Cardiac muscle cell (in vitro differentiated cells and primary cell): Measurements from ENCODE around the gene C2CD4C. TPM values are rescaled to one million over a fixed set of nuclear protein-coding genes. Genes with fewer than 3 reads are reported as not detected.
A peak's percentile ranks its signal among the peaks of the same experiment; 100 is the strongest.

Experiments
- DNase-seq, 2 donors: peaks; one replicate each; pipeline versions ENCODE4 v3.0.0 to v3.0.0-alpha.2; 2010 to 2017; ENCODE audit warnings: low read depth in 1 of 2, low spot score in 1 of 2
- H3K27ac ChIP-seq: fragments of 200-600 bp; sonication (generic); 2 replicates; pipeline ENCODE4 v1.5.1; 2016
- H3K27me3 ChIP-seq: fragments of 200-600 bp; sonication (generic); 2 replicates; pipeline ENCODE4 v1.6.0; 2016; ENCODE audit warnings: control low read depth
- H3K36me3 ChIP-seq: fragments of 200-600 bp; sonication (generic); 2 replicates; pipeline ENCODE4 v1.5.1; 2016; ENCODE audit warnings: control low read depth
- H3K4me1 ChIP-seq: fragments of 200-600 bp; sonication (generic); 2 replicates; pipeline ENCODE4 v1.8.1; 2017; ENCODE audit warnings: low read depth, mild to moderate bottlenecking, mixed run types
- H3K4me3 ChIP-seq: fragments of 200-600 bp; sonication (generic); 2 replicates; pipeline ENCODE4 v1.5.1; 2016; ENCODE audit warnings: mild to moderate bottlenecking
- H3K9me3 ChIP-seq: fragments of 200-600 bp; sonication (generic); 2 replicates; pipeline ENCODE4 v1.5.1; 2017; ENCODE audit warnings: low read depth, mild to moderate bottlenecking, control low read depth
- polyA plus RNA-seq: library from polyadenylated mRNA; unstranded; fragments of >200 nt; fragmentation: Nextera tagmentation; extraction: Ambion mirVana; gene quantifications from 2 replicates; pipeline ENCODE4 v1.2.1, GENCODE V29; 2016
- total RNA-seq: library from RNA; depleted of rRNA; stranded (reverse); fragments of >200 nt; gene quantifications from 2 replicates; pipeline ENCODE4 v1.2.3, GENCODE V29; 2016
- TF ChIP-seq, protein P1 (sequence below): IDR thresholded peaks from 2 replicates; pipeline ENCODE4 v1.5.1; 2012; ENCODE audit warnings: low read depth, mild to moderate bottlenecking, low read length

Gene C2CD4C
- total and polyA plus RNA-seq, 2 experiments from 2014 or later = 3.4 to 4.1 TPM

DNA sequence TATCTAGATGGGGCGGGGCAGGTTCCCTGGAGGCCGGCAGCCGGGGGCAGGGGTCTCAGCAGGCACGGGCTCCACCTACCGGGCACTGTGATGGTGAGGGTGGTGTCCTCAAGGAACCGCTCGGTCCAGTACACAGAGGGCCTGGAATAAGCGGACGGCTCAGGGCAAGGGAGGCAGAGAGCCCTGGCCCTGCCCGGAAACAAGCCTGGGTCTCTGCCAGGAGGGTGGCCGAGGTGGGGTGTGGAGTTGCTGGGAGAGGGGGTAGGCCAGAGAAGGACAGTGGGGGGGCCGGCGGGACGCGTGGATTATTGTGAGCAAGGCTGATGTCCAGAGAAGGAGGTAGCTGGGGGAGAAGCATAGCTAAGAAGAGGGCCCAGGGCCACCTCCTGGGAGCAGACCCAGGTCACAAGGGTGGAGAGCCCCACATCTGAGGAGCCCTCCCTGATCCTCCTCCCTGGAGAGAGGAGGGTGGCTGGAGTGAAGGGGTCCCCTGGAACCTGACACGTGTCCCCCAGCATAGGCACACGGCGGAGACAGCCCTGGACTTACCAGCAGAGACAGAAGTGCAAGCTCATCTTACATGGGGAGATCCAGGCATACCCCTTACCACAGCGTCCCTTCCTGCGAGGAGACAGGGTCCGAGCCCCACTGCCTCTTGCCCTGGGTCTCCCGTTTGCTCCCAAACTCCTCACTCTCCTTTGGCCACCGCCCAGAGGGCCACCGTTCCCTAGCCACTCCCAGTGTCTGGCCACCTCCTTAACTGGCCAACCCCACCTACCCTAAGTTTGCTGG, 35.4 kb downstream of the C2CD4C start:
- Histone ChIP-seq H3K4me3 (no peak overlapping the region), H3K4me1 (no peaks in the 10 kb centered on the region), H3K36me3 (no peaks in the 10 kb centered on the region), H3K27ac (no peak overlapping the region), H3K9me3 (no peaks in the 10 kb centered on the region), H3K27me3 (no peaks in the 10 kb centered on the region)
- DNase-seq = no peak
- TF ChIP-seq, protein P1, sequence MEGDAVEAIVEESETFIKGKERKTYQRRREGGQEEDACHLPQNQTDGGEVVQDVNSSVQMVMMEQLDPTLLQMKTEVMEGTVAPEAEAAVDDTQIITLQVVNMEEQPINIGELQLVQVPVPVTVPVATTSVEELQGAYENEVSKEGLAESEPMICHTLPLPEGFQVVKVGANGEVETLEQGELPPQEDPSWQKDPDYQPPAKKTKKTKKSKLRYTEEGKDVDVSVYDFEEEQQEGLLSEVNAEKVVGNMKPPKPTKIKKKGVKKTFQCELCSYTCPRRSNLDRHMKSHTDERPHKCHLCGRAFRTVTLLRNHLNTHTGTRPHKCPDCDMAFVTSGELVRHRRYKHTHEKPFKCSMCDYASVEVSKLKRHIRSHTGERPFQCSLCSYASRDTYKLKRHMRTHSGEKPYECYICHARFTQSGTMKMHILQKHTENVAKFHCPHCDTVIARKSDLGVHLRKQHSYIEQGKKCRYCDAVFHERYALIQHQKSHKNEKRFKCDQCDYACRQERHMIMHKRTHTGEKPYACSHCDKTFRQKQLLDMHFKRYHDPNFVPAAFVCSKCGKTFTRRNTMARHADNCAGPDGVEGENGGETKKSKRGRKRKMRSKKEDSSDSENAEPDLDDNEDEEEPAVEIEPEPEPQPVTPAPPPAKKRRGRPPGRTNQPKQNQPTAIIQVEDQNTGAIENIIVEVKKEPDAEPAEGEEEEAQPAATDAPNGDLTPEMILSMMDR = no peak

DNA sequence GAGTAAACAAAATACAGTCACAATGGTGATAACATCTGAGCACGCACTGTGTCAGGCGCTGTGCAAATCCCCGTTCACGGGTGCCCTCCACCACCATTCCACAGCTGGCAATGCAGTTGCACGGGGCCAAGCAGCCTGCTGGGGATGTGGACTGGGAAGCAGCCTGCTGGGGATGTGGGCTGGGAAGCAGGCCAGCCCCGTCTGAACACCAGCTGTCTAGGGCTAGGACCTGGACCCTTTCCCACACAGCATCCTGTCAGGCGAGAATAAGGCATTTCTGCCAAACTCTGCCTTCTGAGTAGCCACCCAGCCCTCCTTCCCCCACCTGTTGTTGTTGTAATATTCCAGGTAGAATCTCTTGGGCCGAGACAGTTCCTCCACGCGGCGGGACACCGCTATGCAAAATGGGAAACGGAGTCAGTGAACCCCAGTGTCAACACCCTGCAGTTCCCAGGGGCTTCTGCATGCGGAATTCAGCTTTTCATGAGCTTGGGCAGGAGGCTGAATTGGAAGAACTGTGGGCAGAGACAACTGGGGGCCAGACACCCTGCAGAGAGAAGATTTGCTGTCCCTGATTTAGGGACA, 36.5 kb downstream of the C2CD4C start:
- no peaks in the 10 kb centered on the region for H3K27me3 ChIP-seq
- H3K9me3 ChIP-seq = no peaks in the 10 kb centered on the region
- no peak overlapping the region for H3K4me3 ChIP-seq
- TF ChIP-seq, protein P1 = no peak
- no peaks in the 10 kb centered on the region for H3K4me1 ChIP-seq
- peak in 1 of 2 donors; percentile 90 for DNase-seq
- H3K36me3 ChIP-seq = no peaks in the 10 kb centered on the region
- no peak overlapping the region for H3K27ac ChIP-seq

DNA sequence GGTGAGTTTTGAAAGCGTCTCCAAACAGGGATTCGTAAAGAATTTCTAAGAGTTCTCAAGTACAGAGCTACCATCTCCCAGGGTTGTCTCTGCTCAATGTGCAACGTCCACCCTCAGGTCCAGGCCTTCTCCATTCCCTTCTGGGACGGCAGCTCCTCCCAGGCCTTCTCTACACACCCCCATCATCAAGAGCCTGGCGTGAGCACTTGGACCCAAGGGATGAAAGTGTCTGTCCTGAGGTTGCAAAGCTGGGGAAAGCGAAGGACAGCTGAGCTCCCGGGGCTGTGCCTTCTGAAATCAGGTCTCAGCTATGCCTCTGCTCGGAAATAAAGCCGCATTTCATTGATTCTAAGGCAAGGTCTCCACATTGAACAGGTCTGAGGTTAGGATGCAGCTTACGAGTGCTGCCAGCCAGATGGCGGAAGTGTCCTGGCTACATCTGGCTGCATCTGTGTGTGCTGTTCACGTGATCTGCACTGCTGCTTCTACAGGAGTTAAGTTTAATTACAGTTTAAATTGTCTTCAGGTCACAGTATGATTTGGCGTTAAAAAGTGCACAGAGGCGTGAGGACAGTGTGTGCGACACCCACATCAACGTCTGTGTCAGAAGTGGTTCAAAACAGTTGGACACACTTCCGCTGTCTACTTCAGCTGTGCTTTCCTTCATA, 37.3 kb downstream of the C2CD4C start:
- Histone ChIP-seq H3K36me3 (no peaks in the 10 kb centered on the region), H3K27ac (no peak overlapping the region), H3K4me3 (no peak overlapping the region), H3K4me1 (no peaks in the 10 kb centered on the region), H3K9me3 (no peaks in the 10 kb centered on the region), H3K27me3 (no peaks in the 10 kb centered on the region)
- TF ChIP-seq, protein P1 = no peak
- DNase-seq = no peak

DNA sequence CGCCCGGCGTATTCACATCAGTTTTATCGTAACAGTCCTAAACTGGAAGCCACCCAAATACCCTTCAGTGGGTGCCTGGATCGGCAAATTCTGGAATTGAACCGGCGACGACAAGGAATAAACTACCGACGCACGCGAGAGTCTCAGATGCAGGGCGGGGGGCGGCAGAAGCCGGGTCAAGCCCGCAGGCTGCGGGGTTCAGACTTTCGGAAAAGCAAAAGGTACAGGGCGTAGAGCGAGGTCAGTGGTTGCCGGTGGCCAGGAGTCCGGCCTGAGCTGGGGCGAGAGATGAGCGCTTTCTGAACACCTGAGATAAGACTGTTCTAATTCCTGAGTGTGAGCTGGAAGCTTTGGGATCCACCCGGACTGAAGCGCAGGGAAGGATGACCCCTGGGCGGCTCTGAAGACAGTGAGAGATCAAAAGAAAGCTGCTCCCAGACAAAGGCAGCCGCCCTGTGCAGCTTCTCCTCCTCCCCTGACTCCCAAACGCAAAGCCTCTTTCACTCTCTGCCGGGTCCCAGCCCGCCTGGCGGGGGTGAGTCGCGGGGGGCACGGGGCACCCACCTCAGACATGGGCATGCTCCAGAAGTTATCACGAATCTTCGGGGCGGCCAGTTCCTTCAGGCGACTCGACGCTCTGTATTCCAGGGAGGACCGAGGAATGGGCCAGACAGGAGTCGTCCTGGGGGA, 38.2 kb downstream of the C2CD4C start:
- Histone ChIP-seq H3K9me3 (no peaks in the 10 kb centered on the region), H3K36me3 (no peaks in the 10 kb centered on the region), H3K4me1 (no peaks in the 10 kb centered on the region), H3K27me3 (no peaks in the 10 kb centered on the region), H3K27ac (no peak overlapping the region), H3K4me3 (no peak overlapping the region)
- no peak for DNase-seq
- TF ChIP-seq, protein P1 = no peak

DNA sequence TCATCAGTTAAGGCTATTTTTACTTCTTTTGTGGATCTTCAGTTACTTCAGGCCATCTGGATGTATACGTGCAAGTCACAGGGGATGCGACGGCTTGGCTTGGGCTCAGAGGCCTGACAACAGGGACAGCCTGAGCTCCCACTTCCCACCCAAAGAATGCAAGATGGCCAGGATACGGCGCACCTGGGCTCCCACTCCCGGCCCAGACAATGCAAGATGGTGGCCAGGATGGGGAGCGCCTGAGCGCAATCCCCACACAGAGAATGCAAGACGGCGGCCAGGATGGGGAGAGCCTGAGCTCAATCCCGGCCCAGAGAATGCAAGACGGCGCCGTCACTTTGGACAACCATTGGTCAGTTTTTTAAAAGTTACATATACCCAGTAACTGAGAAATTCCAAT, 39.1 kb downstream of the C2CD4C start:
- H3K4me3 ChIP-seq = no peak overlapping the region
- no peak for DNase-seq
- no peaks in the 10 kb centered on the region for H3K36me3 ChIP-seq
- TF ChIP-seq, protein P1 = no peak
- H3K27me3 ChIP-seq = no peaks in the 10 kb centered on the region
- no peak overlapping the region for H3K27ac ChIP-seq
- no peaks in the 10 kb centered on the region for H3K4me1 ChIP-seq
- H3K9me3 ChIP-seq = no peaks in the 10 kb centered on the region
